GM21723 (cell line): ENCODE data around the gene MAFG.

Source experiments
- ATAC-seq: cut with Tn5 transposase; IDR thresholded peaks from one replicate; pipeline ENCODE4 v1.9.1; 2021; ENCODE audit warnings: mild to moderate bottlenecking, moderate library complexity; ENCODE audit not compliant: unreplicated experiment

MAFG gene

GRCh38 chr17:81899514-81900166, 27.9 kb downstream of the MAFG start:
- no peak for ATAC-seq

- no peak for ATAC-seq
These were observed 28.6 kb downstream of the MAFG start for GRCh38 chr17:81898885-81899284.

- no peak for ATAC-seq
These were observed 29.3 kb downstream of the MAFG start for GRCh38 chr17:81898029-81898866.

- no peak for ATAC-seq
These were observed 32.1 kb downstream of the MAFG start for GRCh38 chr17:81895400-81895799.

GRCh38 chr17:81891303-81891552, 36.3 kb downstream of the MAFG start:
- ATAC-seq = no peak

GRCh38 chr17:81890447-81891302, 36.9 kb downstream of the MAFG start:
- no peak for ATAC-seq

GRCh38 chr17:81889602-81890001, 37.9 kb downstream of the MAFG start:
- ATAC-seq = no peak

- no peak for ATAC-seq
These were observed 38.4 kb downstream of the MAFG start for GRCh38 chr17:81888988-81889595.

GRCh38 chr17:81888105-81888987, 39.2 kb downstream of the MAFG start:
- ATAC-seq = no peak

- ATAC-seq = no peak
These were observed 41.5 kb downstream of the MAFG start for GRCh38 chr17:81885869-81886548.

GRCh38 chr17:81885454-81885853, 42.1 kb downstream of the MAFG start:
- ATAC-seq = no peak

- no peak for ATAC-seq
These were observed 42.6 kb downstream of the MAFG start for GRCh38 chr17:81884968-81885367.

GRCh38 chr17:81884520-81884919, 43.0 kb downstream of the MAFG start:
- ATAC-seq = no peak

GRCh38 chr17:81879121-81879520, 48.4 kb downstream of the MAFG start:
- ATAC-seq = no peak

GRCh38 chr17:81878294-81878693, 49.2 kb downstream of the MAFG start:
- ATAC-seq = no peak

- ATAC-seq = no peak
These were observed 50.0 kb downstream of the MAFG start for GRCh38 chr17:81877569-81877968.

GRCh38 chr17:81871387-81872230, 55.9 kb downstream of the MAFG start:
- peak; percentile 32 for ATAC-seq

- peak; percentile 18 for ATAC-seq
These were observed 56.6 kb downstream of the MAFG start, which contains the start of gene ARHGDIA for GRCh38 chr17:81870981-81871386. Gene ARHGDIA (minus strand): TSS chr17:81871337. CDS start chr17:81869930, 1,407 bp downstream.
